8988T (cell line): ENCODE measurements around the gene TUBGCP6.
"Not testable (repeated sequence)": the region's sequence is repeated elsewhere in the genome, so short reads cannot be mapped to it uniquely, and the experiment has no call there.

Experiments
- DNase-seq: peaks from one replicate; pipeline ENCODE4 v3.0.0; 2011

The TUBGCP6 gene

DNA sequence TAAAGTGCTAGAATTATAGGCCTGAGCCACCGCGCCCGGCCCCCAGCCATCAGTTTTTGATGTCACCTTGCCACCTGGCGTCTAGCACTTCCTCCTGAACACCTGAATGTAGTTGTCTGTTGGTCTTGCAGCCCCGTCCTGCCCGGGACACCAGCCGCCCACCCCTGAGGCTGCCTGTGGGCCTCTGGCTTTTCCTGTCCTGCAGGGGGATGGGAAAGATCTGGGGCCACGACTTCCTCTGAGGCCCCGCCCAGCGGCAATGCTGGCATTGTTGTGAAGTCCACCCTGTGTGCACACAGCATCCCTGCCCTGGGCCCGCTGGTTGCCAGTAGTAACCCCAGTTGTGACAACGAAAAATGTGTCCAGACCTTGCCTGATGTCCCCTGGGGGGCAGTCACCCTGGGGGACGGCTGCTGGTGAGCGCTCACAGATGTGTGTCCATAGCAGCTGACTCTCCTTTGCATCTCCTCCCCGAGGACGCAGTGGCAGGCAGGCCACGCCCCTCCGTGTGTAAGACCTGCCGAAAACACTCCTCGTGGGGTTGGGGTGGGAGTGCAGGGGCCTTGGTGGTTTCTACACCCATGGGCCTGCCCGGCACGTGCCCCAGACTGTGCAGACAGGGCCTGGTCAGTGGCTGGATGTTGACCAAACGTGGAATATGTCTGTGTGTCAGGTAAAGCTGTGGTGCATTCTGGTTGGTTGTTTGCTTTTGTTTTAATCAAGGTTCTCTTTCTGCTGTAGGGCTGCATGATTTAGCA is 37.3 kb downstream of the TUBGCP6 start:
- DNase-seq, result no peak

DNA sequence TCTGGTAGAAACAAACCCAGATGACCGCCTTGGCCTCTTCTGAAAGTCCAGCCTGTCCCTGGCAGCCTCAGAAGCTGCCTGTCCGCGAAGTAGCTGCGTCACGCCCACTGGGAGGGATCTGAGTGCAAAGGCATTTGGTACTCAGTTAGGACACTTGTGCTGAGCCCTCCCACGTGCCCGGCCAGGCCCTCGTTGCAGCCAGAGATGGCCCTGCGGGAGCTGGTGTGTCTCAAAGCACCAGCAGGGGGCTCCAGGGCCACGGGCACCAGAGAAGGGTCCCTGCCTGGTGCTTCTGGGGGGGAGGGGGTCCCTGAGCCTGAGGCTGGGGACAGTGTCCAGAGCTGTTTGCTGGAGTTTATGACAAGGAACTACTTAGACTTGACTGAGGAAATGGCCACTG is 38.2 kb downstream of the TUBGCP6 start:
- DNase-seq, result peak; percentile 87

DNA sequence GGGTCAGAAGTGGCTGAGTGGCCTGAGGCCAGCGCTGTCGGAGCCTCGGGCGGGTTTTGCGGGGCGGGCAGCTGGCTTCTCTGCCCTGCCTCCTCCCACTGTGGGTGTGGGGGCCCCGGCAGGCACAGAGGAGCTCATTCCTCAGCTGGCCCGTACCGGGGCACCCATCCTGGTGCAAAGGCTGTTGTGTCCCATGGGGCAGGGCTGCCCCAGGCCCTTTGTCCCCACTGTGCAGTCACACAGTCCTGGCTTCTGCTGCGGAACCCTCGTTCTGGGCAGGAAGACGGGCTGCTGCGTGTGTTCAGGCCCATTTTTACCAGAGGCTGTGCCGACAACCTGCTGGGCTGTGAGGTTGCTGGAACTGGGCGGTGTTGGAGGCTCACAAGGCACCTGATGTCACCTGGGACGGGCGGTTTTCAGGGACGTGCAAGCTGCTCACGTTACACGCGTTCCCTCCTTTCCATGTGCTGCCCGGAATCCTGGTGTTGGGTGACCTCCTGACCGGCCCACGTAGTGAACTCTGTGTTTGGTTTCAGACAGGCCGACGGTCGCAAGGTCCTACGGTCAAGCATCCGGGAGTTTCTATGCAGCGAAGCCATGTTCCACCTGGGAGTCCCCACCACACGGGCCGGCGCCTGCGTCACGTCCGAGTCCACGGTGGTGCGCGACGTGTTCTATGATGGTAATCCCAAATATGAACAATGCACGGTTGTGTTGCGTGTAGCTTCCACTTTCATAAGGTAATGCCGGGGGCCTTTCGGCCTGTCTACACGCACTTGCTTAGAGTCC is 38.8 kb downstream of the TUBGCP6 start:
- DNase-seq, result no peak

DNA sequence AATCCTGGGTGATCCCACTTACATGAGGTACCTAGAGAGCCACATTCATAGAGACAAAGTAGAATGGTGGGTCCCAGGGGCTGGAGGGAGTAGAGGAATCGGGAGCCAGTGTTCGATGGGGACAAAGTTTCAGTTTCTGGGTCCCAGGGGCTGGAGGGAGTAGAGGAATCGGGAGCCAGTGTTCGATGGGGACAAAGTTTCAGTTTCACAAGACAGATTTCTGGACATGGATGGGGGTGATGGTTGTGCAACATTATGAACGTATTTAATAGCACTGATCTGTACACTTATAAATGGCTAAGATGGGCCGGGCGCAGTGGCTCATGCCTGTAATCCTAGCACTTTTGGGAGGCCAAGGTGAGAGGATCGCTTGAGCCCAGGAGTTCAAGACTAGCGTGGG is 39.8 kb downstream of the TUBGCP6 start:
- DNase-seq, result not testable (repeated sequence)

DNA sequence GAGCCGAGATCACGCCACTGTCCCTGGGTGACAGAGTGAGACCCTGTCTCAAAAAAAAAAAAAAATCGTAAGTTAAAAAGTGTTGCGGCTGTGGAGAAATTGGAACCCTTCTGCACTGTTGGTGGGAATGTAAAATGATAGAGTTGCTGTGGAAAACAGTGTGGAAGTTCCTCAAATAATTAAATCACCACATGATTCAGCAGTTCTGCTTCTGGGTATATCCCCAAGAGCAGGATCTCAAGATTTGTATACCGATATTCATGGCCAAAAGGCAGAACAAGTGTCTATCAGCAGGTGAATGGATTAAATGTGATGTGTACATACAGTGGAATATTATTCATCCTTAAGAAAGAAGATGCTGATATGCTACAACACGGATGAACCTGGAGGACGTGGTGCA is 40.3 kb downstream of the TUBGCP6 start:
- DNase-seq, result no peak

DNA sequence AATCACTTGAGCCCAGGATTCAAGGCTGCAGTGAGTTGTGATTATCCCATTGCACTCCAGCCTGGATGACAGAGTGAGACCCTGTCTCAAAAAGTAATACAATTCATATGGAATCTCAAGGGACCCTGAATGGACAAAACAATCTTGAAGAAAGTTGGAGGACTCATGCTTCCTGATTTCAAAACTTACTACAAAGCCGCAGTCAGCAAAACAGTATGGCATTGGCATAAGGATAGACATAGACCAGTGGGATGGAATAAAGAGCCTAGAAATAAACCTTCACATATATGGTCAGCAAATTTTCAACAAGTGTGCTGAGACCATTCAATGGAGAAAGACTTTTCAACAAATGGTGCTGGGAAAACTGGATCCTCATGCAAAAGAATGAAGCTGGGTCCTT is 41.5 kb downstream of the TUBGCP6 start:
- no peak for DNase-seq

DNA sequence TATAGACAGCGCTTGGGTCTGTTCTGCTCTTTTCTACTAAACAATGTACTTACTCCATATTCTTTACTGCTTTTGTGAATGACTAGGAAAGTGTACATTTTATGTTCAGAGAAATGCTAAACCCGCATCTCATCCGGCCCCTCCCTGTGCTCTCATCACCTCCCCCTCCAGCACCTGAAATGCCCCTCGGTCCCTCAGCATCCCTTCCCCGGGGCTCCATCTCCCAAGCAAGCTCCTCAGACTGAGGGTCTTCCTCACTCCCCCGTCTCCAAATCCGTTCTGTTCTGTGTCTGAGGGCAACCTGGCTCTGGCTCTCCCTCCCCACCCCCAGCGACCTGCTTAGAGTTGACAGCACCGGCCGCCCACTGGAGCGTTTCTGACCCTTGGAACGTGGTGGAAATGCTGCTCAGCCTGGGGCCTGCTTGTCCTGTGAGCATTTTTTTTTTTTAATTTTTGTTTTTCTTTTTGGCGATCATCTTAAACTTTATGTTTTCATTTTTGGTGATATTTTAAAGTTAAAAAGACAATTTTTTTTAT is 42.6 kb downstream of the TUBGCP6 start:
- no peak for DNase-seq

DNA sequence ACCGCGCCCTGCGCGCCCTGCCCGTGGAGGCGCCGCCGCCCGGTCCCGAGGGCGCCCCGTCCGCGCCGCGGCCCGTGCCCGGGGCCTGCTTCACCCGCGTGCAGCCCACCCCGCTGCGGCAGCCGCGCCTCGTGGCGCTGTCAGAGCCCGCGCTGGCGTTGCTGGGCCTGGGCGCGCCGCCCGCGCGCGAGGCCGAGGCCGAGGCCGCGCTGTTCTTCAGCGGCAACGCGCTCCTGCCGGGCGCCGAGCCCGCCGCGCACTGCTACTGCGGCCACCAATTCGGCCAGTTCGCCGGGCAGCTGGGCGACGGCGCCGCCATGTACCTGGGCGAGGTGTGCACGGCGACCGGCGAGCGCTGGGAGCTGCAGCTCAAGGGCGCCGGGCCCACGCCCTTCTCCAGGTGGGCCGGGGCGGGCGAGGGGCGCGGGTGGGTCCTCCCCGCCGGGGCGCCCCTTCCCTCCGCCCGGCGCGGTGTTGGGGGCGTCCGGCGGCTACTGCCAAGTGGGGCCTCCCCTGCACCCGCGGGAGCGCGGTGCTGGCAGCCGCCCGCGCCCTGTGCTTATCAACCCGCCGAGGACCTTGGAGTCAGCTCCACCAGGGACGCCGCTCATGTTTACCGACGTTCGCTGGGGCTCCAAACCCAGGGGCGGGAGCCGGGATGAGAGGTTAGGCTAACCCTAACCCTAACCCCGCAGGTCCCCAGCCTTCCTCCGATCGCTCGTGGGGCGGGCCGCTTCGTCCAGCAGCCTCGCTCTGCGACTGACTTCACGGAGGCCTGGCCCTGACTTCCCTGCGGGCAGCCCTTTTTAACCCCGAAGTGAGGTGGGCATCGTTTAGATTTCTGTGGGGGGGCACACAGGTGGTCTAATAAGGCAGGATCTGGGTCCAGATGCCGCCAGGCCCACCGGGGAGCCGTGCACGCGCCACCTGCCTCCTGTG is 43.4 kb downstream of the TUBGCP6 start:
- no peak for DNase-seq

DNA sequence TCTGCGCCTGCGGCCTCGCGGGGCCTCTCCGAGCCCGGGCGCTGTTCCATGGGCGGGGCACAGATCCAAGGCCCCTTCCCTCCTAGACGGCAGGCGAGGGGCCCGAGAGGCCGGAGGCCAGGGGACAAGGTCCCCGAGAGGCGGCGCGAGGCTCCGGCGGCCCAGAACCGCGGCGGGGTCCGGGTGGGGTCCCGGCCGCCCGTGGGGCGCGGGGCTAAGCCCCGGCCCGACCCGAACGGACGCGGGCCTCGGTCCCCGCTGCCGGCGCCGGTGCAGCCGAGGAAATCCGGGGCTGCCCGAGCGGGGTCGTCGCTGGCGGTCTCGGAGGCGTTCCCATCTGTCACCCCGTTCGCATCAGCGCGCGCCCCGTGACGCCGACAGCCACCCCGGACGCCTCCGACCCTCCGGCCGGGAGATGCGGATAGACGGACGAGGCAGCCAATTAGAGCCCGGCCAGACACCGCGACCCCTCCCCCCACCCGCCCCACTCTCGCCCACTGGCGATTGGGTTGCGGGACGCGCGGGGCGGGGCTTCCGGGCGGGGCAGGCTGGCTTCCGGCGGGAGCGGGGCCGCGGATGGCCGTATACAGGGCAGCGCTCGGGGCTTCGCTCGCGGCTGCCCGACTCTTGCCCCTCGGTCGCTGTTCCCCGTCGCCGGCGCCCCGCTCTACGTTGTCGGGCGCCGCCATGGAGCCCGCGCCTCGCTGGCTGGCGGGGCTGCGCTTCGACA is 44.2 kb downstream of the TUBGCP6 start, which contains the start of gene SELENOO:
Gene SELENOO, plus strand, starts transcription at position 551 of the 730 bp plus-strand sequence. Its CDS starts 26 bp downstream, at position 577.
- peak; percentile 96 for DNase-seq

DNA sequence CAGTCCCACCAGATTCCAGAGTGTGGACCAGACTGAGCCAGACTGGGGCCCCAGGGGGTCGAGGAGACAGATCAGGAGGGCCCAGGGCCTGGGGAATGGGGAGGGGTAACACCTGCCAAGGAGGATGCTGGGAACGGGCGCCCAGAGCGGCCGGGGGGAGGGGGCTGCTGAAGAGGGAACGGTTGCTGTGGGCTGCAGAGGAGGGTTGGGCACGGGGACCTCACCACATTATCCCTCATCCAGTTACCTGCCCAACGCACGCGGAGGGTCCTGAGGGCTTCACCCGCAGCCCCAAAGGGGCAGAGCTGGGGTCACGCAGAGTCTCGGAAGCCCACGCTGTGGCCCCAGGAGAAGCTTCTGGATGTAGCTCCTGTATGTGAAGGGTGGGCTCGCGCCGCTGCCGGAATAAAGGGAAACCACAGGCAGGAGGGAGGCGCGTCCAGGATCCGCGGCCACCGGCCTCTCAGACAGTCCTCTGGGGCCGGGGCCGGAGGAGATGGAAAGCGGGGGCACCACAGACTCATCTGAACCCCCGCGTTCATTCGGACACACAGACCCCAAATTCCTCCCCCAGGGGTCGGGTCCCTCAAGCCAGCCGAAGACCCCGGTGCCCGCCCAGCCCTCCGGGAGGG is 44.9 kb downstream of the TUBGCP6 start:
- no peak for DNase-seq

DNA sequence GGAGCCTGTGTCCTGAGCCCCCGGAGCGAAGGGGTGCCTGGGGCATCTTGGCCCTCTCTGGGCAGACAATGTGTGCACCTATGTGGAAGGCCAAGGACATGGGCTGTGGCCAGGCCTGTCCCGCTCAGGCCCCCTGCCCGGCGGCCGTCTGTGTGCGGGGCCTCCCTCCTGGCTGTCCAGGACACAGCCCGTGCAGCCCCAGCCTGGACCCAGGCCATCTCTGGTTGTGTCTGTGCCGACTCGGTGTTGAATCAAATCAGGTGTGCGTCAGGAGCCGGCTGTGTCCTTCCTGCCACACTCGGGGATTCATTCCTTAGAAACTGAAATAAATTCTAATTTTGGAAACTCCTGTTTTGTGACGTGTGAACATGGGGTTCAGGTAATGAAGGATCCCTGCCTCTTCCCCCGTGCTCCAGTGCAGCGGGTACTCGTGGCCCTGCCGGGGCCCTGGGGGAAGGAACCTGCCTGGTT is 45.5 kb downstream of the TUBGCP6 start:
- DNase-seq, result no peak

DNA sequence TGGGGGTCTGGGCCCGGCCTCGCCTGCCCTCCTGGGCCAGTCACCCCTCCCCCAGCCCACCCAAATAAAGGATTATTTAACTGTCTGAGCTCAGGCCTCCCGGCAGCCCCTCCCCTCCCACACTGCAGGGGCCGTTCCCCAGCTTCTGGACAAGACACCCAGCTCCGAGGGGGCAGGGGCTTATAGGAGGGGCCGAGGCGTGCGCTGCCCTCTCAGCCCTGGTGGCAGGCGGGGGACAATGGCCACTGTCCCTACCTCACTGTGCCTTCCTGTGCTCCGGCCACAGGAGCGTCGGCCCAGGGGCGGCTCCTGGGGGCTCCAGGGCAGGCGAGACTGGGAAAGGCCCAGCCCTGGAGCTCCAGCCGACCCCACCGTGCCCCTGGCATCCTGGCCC is 46.2 kb downstream of the TUBGCP6 start:
- no peak for DNase-seq

DNA sequence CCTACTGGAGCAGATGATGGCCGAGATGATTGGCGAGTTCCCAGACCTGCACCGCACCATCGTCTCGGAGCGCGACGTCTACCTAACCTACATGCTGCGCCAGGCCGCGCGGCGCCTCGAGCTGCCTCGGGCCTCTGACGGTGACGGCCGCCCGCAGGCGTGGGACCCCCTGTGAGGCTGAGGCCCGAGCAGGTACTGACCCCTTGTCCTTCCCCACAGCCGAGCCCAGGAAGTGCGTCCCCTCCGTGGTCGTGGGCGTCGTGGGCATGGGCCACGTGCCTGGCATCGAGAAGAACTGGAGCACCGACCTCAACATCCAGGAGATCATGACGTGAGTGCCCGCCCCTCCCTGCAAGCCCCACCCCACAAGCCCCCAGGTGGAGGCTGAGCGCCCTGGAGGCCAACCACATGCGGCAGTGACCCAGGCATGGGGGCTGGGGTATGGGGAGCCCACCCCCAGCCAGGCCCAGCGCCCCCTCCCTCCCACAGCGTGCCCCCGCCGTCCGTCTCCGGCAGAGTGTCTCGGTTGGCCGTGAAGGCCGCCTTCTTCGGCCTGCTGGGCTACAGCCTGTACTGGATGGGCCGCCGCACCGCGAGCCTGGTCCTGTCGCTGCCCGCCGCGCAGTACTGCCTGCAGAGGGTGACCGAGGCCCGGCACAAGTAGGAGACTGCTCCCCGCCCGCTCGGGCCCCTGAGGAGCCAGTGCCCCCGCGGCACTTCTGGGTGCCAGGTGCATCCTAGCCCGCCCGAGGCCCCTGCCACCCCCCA is 46.8 kb downstream of the TUBGCP6 start:
- DNase-seq, result no peak

DNA sequence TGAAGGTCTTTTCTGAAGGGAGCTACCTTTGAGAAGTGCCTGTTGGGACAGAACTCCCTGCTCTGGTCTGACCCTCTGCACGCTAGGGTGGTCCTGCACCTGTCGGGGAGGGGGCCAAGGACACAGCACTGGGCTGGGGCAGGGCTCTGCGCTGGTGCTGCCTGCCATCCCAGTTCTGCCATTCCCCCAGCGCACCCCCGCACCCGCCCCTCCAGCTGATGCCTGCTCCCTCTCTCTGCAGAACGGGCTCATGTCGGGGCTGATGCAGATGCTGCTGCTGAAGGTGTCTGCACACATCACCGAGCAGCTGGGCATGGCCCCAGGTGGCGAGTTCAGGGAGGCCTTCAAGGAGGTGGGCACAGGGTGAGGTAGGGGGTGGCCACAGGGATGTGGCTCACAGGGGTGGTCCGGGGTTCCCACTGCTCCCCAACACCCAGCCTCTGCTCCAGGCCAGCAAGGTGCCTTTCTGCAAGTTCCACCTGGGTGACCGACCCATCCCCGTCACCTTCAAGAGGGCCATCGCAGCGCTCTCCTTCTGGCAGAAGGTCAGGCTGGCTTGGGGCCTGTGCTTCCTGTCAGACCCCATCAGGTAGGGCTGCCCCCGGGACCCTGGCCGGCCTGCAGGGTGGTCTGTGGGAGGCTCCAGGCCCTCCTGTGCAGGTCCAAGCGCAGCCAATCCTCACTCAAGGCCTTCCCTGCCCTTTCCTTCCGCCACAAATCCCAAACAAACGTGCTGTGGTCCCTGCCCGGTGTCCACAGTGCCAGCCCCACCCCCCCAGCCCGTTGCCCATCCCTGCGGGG is 47.6 kb downstream of the TUBGCP6 start:
- no peak for DNase-seq

DNA sequence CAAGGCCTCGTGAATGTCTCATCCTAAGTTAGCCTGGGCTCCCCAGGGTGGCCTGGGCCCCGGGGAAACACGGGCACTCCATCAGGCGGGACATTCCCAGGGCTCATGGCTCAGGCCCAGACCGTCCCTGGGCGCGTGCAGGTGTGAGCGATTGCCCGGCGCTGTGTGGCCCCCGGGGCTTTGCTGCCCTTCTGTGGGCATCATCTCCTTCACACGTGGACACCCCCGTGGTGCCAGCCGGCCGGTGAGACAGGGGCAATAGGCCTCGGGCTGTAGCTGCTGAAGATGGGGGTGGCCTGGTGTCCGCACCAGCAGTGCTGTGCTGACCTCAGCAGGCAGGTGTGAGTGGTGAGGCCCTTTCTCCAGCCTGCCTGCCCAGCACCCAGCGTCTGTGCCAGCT is 48.6 kb downstream of the TUBGCP6 start:
- DNase-seq, result no peak

DNA sequence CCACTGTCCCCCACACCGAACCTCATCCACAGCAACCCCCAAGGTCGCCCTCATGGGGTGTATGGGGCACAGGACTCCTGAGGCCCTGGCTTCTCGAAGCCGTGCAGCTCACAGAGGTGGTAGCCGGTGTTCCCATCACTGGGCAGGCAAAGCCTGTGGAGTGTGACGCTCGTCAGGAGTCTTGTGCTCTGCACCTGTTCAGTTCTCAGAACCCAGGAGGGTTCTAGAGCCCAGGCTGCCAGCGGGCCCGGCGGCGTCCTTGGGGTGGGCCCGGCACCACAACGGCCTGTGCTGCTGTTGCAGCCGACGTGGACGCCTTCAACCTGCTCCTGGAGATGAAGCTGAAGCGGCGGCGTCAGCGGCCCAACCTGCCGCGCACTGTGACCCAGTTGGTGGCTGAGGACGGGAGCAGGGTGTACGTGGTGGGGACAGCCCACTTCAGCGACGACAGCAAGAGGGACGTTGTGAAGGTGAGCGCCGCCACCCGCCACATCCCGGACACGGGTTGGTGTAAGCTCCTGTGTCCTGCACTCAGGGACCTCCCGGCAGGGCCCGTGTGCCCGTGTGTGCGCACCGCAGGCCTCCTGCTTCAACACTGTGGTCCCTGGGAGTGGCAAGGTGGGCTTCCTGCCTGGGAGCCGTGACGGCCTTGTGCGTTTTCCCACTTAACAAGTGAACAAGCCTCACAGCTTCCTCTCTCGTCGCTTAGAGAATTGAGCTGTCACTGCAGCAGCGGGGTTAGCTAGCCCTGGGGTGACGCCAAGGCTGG is 50.6 kb downstream of the TUBGCP6 start:
- no peak for DNase-seq

DNA sequence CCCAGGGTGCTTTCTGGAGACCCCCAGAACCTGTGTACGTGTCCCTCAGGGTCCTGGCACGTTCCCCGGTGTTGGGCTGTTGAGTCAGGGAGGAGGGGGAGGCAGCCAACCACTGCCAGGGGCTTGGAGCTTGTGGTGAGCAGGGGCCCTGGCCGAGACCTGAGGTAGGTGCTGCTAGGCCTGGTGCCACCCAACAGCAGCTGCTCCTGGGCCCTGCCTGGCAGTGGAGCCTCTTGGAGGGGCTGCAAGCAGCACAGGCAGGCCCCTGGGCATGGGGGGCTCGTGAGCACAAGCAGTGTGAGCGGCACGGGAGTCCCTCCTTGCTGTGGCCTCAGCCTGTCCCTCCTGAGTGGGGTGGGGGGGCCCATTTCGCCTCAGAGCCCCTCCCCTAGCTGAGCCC is 51.2 kb downstream of the TUBGCP6 start:
- DNase-seq, result no peak

DNA sequence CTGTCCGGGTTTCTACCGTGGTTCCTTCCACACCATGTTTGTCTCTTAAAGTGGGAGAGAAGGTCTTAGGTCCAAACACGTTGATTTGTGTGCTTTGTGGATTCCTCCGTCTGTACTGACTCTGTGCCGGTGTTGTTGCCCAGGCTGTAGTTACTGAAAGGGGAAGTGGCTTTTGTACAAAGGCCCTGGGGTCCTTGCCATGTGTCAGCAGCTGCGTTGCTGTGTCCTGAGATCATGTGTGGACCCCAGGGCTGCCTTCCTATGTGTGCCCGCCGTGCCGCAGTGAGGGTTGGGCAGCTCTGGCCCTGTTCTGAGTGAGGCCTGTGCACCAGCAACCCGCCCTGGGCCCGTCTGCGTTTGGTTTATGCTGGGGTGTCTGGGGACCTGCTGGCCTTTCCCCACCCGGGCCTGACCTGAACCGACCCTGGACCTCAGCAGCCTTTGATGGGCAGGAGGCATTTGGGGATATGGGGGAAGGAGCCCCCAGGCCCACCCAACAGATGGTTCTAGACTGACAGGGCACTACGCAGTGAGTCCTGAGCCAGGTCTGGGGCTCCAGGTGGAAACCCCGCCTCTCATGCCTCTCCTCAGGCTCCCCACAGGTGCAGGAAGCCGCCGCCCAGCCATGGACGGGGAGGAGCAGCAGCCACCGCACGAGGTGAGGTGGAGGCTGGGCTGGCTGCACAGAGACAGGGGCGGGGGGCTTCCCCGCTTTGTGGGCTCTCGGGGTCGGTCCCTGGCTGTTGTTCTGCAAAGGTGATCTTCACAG is 52.2 kb downstream of the TUBGCP6 start:
- no peak for DNase-seq
